Adipocyte (in vitro differentiated cells): ENCODE data around the gene C4orf50.

Source experiments
- DNase-seq: peaks from one replicate; pipeline ENCODE4 v3.0.0-alpha.2; 2015; ENCODE audit warnings: low read depth
- H3K27me3 ChIP-seq: replicated peaks from 2 replicates; pipeline ENCODE4 v1.7.0; 2013; ENCODE audit warnings: mild to moderate bottlenecking, low read length, moderate library complexity; ENCODE audit not compliant: control insufficient read depth, insufficient read depth
- H3K36me3 ChIP-seq: 2 replicates; pipeline ENCODE4 v1.7.0; 2013; ENCODE audit warnings: low read length, mild to moderate bottlenecking, moderate library complexity; ENCODE audit not compliant: control insufficient read depth, insufficient read depth, severe bottlenecking
- H3K4me1 ChIP-seq: 2 replicates; pipeline ENCODE4 v1.7.0; 2013; ENCODE audit warnings: mild to moderate bottlenecking, low read length, moderate library complexity; ENCODE audit not compliant: control insufficient read depth, insufficient read depth
- H3K4me3 ChIP-seq: 2 replicates; pipeline ENCODE4 v1.7.0; 2013; ENCODE audit warnings: mild to moderate bottlenecking, low read length, moderate library complexity
- H3K9ac ChIP-seq: 2 replicates; pipeline ENCODE4 v1.7.0; 2013; ENCODE audit warnings: mild to moderate bottlenecking, low read length, moderate library complexity
- H3K9me3 ChIP-seq: 2 replicates; pipeline ENCODE4 v1.7.0; 2013; ENCODE audit warnings: mild to moderate bottlenecking, low read length, moderate library complexity; ENCODE audit not compliant: control insufficient read depth

The C4orf50 gene

DNA sequence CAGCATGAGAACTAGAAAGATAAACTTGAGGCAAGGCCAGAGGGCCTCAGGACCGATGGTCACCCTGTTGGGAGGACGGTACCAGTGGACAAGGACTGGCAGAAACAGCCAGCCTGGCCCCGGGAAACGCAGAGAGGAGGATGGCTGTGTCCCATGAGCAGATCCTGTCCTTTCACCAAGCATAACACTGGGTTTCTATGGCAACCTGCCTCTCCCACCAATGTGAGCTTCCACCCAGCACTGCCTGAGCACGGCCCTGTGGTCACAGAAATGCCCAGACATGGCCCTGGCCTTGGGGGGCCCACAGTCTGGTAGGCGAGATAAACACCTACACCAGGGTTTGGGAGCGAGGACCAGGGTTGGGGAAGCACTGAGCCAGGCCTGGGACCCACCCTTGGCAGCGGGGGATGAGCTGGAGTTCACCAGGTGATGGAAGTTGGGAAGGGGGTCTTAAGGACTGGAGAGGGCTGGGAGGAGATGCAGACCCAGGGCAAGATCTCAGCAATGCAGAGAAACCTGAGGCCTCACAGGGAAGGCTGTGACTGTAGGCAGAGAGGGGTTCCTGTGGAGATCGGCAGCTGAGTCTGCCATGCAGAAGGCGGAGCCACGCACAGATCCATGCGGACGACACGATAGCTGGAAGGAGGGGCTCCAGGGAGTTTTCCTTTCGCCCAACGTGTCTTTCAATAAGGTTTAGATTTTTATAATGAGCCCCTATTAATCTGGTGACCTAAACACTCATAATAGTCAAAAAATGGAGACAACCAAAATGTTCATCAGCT is 92.6 kb downstream of the C4orf50 start:
- no peaks in the 10 kb centered on the region for H3K9me3 ChIP-seq
- H3K9ac ChIP-seq, result no peak overlapping the region
- DNase-seq, result no peak
- H3K36me3 ChIP-seq, result no peaks in the 10 kb centered on the region
- peaks cover 64% of the 10 kb centered on the region for H3K27me3 ChIP-seq
- no peaks in the 10 kb centered on the region for H3K4me1 ChIP-seq
- H3K4me3 ChIP-seq, result no peak overlapping the region

DNA sequence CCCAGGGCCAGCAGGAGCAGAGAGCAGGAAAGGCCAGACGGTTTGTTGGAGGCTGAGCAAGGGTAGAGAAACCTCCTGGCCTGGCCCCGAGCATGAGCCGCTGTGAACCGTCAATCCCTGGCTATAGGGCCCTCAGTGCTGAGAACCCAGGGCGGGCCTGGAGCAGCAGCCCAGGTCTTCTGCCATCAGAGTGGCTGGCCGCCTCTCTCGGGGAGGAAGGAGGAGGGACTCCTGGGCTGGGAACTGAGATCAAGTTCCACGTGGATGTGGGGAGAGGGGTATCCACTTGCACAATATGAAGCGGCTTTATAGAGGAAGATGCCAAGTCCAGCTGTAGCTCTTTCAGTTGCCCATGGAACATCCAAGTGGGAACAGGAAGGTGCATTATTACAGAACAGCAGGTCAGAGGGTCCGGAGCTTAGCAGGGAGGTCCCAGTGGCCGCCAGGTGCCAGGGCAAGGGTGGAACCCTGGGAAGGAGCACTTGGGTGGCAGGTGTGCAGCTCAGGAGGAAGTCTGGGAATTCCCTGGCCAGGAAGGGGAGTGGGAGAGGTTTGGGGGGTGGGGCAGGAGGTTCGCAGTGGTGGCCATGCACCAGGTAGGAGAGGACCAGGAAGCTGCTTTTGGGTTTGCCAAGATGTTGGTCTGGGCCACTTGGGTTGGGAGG is 93.6 kb downstream of the C4orf50 start:
- no peak overlapping the region for H3K9ac ChIP-seq
- no peak for DNase-seq
- no peaks in the 10 kb centered on the region for H3K4me1 ChIP-seq
- no peaks in the 10 kb centered on the region for H3K36me3 ChIP-seq
- no peaks in the 10 kb centered on the region for H3K9me3 ChIP-seq
- no peak overlapping the region for H3K4me3 ChIP-seq
- peaks cover 60% of the 10 kb centered on the region for H3K27me3 ChIP-seq

GRCh38 chr4:5923376-5923775 is 94.9 kb downstream of the C4orf50 start:
- no peak for DNase-seq
- Histone ChIP-seq H3K9me3 (no peaks in the 10 kb centered on the region), H3K27me3 (peaks cover 57% of the 10 kb centered on the region), H3K4me3 (no peak overlapping the region), H3K36me3 (no peaks in the 10 kb centered on the region), H3K9ac (no peak overlapping the region), H3K4me1 (no peaks in the 10 kb centered on the region)

- H3K36me3 ChIP-seq, result no peaks in the 10 kb centered on the region
- H3K9me3 ChIP-seq, result no peaks in the 10 kb centered on the region
- no peak overlapping the region for H3K9ac ChIP-seq
- peaks cover 49% of the 10 kb centered on the region for H3K27me3 ChIP-seq
- no peaks in the 10 kb centered on the region for H3K4me1 ChIP-seq
- H3K4me3 ChIP-seq, result no peak overlapping the region
- no peak for DNase-seq
Measured at GRCh38 chr4:5922556-5922955, 95.7 kb downstream of the C4orf50 start.

DNA sequence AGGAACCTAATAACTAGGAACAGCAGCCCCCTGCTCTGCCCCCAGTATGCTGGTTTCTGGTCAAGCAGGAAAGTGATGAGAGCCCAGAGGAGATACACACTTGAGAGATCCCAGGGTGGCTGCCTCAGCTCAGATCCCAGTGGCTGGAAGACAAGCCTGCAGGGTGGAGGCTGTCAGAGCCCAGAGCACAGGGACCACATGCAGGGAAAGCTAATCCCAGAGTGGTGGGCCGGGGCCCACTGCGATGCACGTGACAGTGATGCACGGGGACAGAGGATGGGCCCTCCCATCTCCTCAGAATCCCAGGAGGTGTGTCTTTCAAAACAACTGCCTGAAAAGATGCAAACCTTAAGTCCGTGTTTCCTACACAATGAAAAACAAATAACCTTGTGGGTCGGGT is 96.2 kb downstream of the C4orf50 start:
- Histone ChIP-seq H3K4me1 (no peaks in the 10 kb centered on the region), H3K9me3 (no peaks in the 10 kb centered on the region), H3K36me3 (no peaks in the 10 kb centered on the region), H3K4me3 (no peak overlapping the region), H3K9ac (no peak overlapping the region), H3K27me3 (peaks cover 43% of the 10 kb centered on the region)
- no peak for DNase-seq

GRCh38 chr4:5921101-5921980 is 96.9 kb downstream of the C4orf50 start:
- no peaks in the 10 kb centered on the region for H3K9me3 ChIP-seq
- H3K4me3 ChIP-seq, result no peak overlapping the region
- H3K4me1 ChIP-seq, result no peaks in the 10 kb centered on the region
- H3K9ac ChIP-seq, result no peak overlapping the region
- DNase-seq, result no peak
- peaks cover 44% of the 10 kb centered on the region for H3K27me3 ChIP-seq
- H3K36me3 ChIP-seq, result no peaks in the 10 kb centered on the region

DNA sequence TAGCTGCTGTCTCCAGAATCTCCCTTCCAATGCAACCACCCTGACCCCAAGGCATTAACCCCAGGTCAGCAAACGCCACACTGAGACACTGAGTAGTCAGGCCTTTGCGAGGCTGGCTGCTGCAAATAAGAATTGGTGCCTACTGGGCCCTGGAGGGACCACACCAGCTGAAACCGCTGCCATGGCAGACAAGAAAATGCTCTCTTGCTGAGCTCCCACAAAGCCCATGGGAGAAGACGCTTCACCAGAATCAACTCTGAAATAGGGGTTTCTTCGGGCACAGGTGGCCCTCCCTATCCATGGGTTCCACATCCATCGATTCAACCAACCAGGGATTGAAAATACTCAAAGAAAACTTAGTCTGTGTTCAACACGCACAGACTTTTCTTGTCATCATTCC is 98.7 kb downstream of the C4orf50 start:
- Histone ChIP-seq H3K9ac (no peak overlapping the region), H3K27me3 (peaks cover 43% of the 10 kb centered on the region), H3K4me1 (no peaks in the 10 kb centered on the region), H3K36me3 (no peaks in the 10 kb centered on the region), H3K9me3 (peaks cover 5% of the 10 kb centered on the region), H3K4me3 (no peak overlapping the region)
- no peak for DNase-seq

- H3K36me3 ChIP-seq, result no peaks in the 10 kb centered on the region
Measured at GRCh38 chr4:5919044-5919443, 99.2 kb downstream of the C4orf50 start.

DNA sequence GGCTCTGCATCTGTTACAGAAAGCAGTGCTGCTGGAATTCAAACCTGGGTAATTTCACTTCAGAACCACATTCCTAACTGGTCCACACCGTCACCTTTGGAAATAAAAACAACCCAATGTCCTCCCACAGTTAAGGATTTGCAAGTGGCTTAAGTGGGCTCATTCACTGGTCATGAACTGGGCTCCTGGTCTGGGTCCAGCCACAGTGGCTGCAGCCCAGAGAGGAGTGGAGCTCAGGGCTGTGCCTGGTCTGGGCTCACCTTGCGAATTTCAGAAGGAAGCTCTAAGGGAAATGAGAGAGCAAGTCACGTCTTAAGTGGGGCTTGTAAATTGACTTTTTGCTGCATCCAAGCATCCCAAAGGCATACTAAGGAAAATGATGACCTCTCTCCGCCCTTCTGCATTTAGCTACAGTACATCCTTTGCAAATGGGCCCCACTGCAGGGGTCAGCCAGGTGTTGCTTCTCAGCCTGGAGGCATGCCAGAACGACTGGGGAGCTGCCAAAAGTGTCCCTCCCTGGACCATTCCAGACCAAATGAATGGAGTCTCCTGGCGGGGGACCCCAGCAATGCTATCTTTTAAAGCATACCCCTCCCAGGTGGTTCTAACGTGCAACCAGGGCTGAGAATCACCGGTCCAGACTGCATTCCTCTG is 99.8 kb downstream of the C4orf50 start:
- peaks cover 5% of the 10 kb centered on the region for H3K9me3 ChIP-seq
- no peak overlapping the region for H3K4me3 ChIP-seq
- peaks cover 43% of the 10 kb centered on the region for H3K27me3 ChIP-seq
- no peak for DNase-seq
- no peaks in the 10 kb centered on the region for H3K36me3 ChIP-seq
- no peak overlapping the region for H3K9ac ChIP-seq
- H3K4me1 ChIP-seq, result no peaks in the 10 kb centered on the region

More at GRCh38 chr4:5919044-5919443, 99.2 kb downstream of the C4orf50 start:
- no peak overlapping the region for H3K4me3 ChIP-seq
- H3K9me3 ChIP-seq, result peaks cover 5% of the 10 kb centered on the region
- no peak for DNase-seq
- no peaks in the 10 kb centered on the region for H3K4me1 ChIP-seq
- no peak overlapping the region for H3K9ac ChIP-seq
- H3K27me3 ChIP-seq, result peaks cover 43% of the 10 kb centered on the region

- no peak overlapping the region for H3K4me3 ChIP-seq
- no peak overlapping the region for H3K9ac ChIP-seq
- no peaks in the 10 kb centered on the region for H3K36me3 ChIP-seq
- peaks cover 7% of the 10 kb centered on the region for H3K9me3 ChIP-seq
- H3K4me1 ChIP-seq, result no peaks in the 10 kb centered on the region
- no peak for DNase-seq
- H3K27me3 ChIP-seq, result peaks cover 37% of the 10 kb centered on the region
Measured at GRCh38 chr4:5917672-5918071, 100.6 kb downstream of the C4orf50 start.

DNA sequence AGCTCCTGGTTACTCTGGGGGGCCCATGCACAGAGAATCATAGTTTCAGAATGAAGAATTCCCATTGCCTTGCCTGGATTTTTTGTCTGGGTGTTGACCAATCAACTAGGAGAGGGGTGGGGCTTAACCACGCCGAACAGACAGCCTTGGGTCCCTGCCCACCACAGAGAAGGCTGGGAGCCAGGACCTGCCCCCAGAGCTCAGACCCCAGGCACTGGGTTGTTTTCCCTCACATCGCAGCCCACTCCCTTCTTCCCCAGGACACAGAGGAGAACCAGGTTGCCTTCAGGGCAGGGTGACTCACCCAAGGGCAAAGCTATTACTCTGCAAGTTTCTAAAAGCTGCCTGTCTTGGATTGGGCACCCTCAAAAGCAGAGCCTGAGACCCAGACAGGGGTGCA is 102.0 kb downstream of the C4orf50 start:
- DNase-seq, result no peak
- no peaks in the 10 kb centered on the region for H3K4me1 ChIP-seq

More for the DNA sequence above, 102.0 kb downstream of the C4orf50 start:
- Histone ChIP-seq H3K36me3 (no peaks in the 10 kb centered on the region), H3K4me3 (no peak overlapping the region), H3K9me3 (peaks cover 11% of the 10 kb centered on the region), H3K27me3 (peaks cover 22% of the 10 kb centered on the region), H3K9ac (no peak overlapping the region)
